ENCODE measurements around the gene POU5F1. TPM values are rescaled to one million over a fixed set of nuclear protein-coding genes. Genes with fewer than 3 reads are reported as not detected.

POU5F1 gene
- total RNA-seq, 2 experiments from 2014 or later, result not detected

GRCh38 chr6:31131595-31131994 lies 38.9 kb downstream of the POU5F1 start:
- no peak for ATAC-seq (ENCODE audit: poor library complexity)
- Mint-ChIP-seq H3K4me1 (ENCODE audit: low read depth) (peaks cover 6% of the 10 kb centered on the region), H3K4me3 (no peak overlapping the region), H3K9me3 (no peaks in the 10 kb centered on the region), H3K27me3 (peaks cover 6% of the 10 kb centered on the region), H3K27ac (no peak overlapping the region), H3K36me3 (ENCODE audit: low read depth) (no peaks in the 10 kb centered on the region)
- ChIA-PET POLR2A (no interaction called here), CTCF (interaction anchor here (0.6 kb wide), 1 partner anchor 28 kb away, joined by 3 read pairs; no protein-coding TSS in a partner anchor)
- DNase-seq, result no peak
- no peaks in the 10 kb centered on the region for H3K27me3 ChIP-seq (ENCODE audit: control insufficient read depth in 1 of 2, insufficient read depth in 2 of 2, low read length in 2 of 2)
- peaks cover 8% of the 10 kb centered on the region for H3K4me1 ChIP-seq (ENCODE audit: insufficient read depth, low read length)
- H3K9me3 ChIP-seq (ENCODE audit: control insufficient read depth in 1 of 2, insufficient read depth in 1 of 2, low read length in 2 of 2), result no peaks in the 10 kb centered on the region
- H3K27ac ChIP-seq (ENCODE audit: low read depth in 1 of 2, low read length in 2 of 2), result no peak overlapping the region
- no peaks in the 10 kb centered on the region for H3K36me3 ChIP-seq (ENCODE audit: insufficient read depth, low read length)
- no peak overlapping the region for H3K4me3 ChIP-seq (ENCODE audit: low read length)
- intact Hi-C loops (cut with DNase I, micrococcal nuclease), result no loop called here
- no peak for TF ChIP-seq CTCF (IDR thresholded peaks at IDR 0.05)

- CTCF ChIA-PET, result interaction anchor here (0.8 kb wide), 1 partner anchor 66 kb away, joined by 3 read pairs; no protein-coding TSS in a partner anchor
- H3K9me3 Mint-ChIP-seq, result no peaks in the 10 kb centered on the region
- intact Hi-C loops (cut with DNase I, micrococcal nuclease), result no loop called here
- H3K4me3 Mint-ChIP-seq, result no peak overlapping the region
- POLR2A ChIA-PET, result no interaction called here
- peaks cover 6% of the 10 kb centered on the region for H3K4me1 Mint-ChIP-seq (ENCODE audit: low read depth)
- H3K4me3 ChIP-seq (ENCODE audit: low read length), result no peak overlapping the region
- H3K36me3 ChIP-seq (ENCODE audit: insufficient read depth, low read length), result no peaks in the 10 kb centered on the region
- ATAC-seq (ENCODE audit: poor library complexity), result no peak
- H3K27me3 ChIP-seq (ENCODE audit: control insufficient read depth in 1 of 2, insufficient read depth in 2 of 2, low read length in 2 of 2), result no peaks in the 10 kb centered on the region
- TF ChIP-seq CTCF (IDR thresholded peaks at IDR 0.05), result no peak
- no peak for DNase-seq
- H3K27ac ChIP-seq (ENCODE audit: low read depth in 1 of 2, low read length in 2 of 2), result no peak overlapping the region
- peaks cover 8% of the 10 kb centered on the region for H3K4me1 ChIP-seq (ENCODE audit: insufficient read depth, low read length)
- H3K36me3 Mint-ChIP-seq (ENCODE audit: low read depth), result no peaks in the 10 kb centered on the region
- no peak overlapping the region for H3K27ac Mint-ChIP-seq
- H3K27me3 Mint-ChIP-seq, result peaks cover 6% of the 10 kb centered on the region
- H3K9me3 ChIP-seq (ENCODE audit: control insufficient read depth in 1 of 2, insufficient read depth in 1 of 2, low read length in 2 of 2), result no peaks in the 10 kb centered on the region
Observed at GRCh38 chr6:31130751-31131150, 39.7 kb downstream of the POU5F1 start.

- H3K9me3 Mint-ChIP-seq, result no peaks in the 10 kb centered on the region
- ChIA-PET CTCF (interaction anchor here (1.0 to 1.2 kb wide), 3 partner anchors 238 to 647 kb away, joined by 3 read pairs; no protein-coding TSS in a partner anchor), POLR2A (interaction anchor here (0.7 kb wide), 1 partner anchor 67 kb away, joined by 3 read pairs; no protein-coding TSS in a partner anchor)
- Histone ChIP-seq H3K4me3 (ENCODE audit: low read length) (no peak overlapping the region), H3K27me3 (ENCODE audit: control insufficient read depth in 1 of 2, insufficient read depth in 2 of 2, low read length in 2 of 2) (no peaks in the 10 kb centered on the region), H3K27ac (ENCODE audit: low read depth in 1 of 2, low read length in 2 of 2) (no peak overlapping the region), H3K9me3 (ENCODE audit: control insufficient read depth in 1 of 2, insufficient read depth in 1 of 2, low read length in 2 of 2) (no peaks in the 10 kb centered on the region), H3K4me1 (ENCODE audit: insufficient read depth, low read length) (peaks cover 8% of the 10 kb centered on the region), H3K36me3 (ENCODE audit: insufficient read depth, low read length) (no peaks in the 10 kb centered on the region)
- DNase-seq (no peak), ATAC-seq (ENCODE audit: poor library complexity) (no peak)
- TF ChIP-seq CTCF (IDR thresholded peaks at IDR 0.05), result no peak
- no peak overlapping the region for H3K4me3 Mint-ChIP-seq
- H3K36me3 Mint-ChIP-seq (ENCODE audit: low read depth), result no peaks in the 10 kb centered on the region
- peaks cover 6% of the 10 kb centered on the region for H3K27me3 Mint-ChIP-seq
- H3K4me1 Mint-ChIP-seq (ENCODE audit: low read depth), result peaks cover 6% of the 10 kb centered on the region
- intact Hi-C loops (cut with DNase I, micrococcal nuclease), result loop anchor here in 1 of 2 experiments (5.0 kb wide), 1 partner anchor 212 kb away; no protein-coding TSS in a partner anchor
- no peak overlapping the region for H3K27ac Mint-ChIP-seq
Observed at GRCh38 chr6:31129130-31129529, 41.4 kb downstream of the POU5F1 start.

Measured in CD4-positive, alpha-beta T cell (primary cell).